ENCODE measurements around the gene PPP1R12B. TPM values are rescaled to one million over a fixed set of nuclear protein-coding genes. Genes with fewer than 3 reads are reported as not detected.
"Not testable (repeated sequence)": the region's sequence is repeated elsewhere in the genome, so short reads cannot be mapped to it uniquely, and the experiment has no call there.

Gene PPP1R12B
- total and polyA plus RNA-seq, 2 donors (not counting 1 experiment from before 2014, with no cell fraction given), result 13.4 to 21.7 TPM

GRCh38 chr1:202540014-202540413 is 191.5 kb downstream of the PPP1R12B start:
- H4K20me1 ChIP-seq (ENCODE audit: control insufficient read depth, extremely low read depth, insufficient read depth, low read length), result no peaks in the 10 kb centered on the region
- H3K36me3 ChIP-seq (ENCODE audit: control insufficient read depth, insufficient read depth, low read length), result no peaks in the 10 kb centered on the region
- TF ChIP-seq EZH2 (IDR thresholded peaks at IDR 0.05; ENCODE audit: low read length, missing control alignments), result no peak
- TF ChIP-seq CTCF (conservative IDR thresholded peaks at IDR 0.05 in 1 of 2, IDR thresholded peaks at IDR 0.05 in 1 of 2; ENCODE audit: low read depth in 1 of 2, low read length in 2 of 2), result no peak
- H2AFZ ChIP-seq (ENCODE audit: low read length), result no peak overlapping the region
- DNase-seq (ENCODE audit: low read depth in 2 of 2), result peak in 1 of 2 donors; percentile 29
- no peaks in the 10 kb centered on the region for H3K79me2 ChIP-seq (ENCODE audit: control insufficient read depth, insufficient read depth, low read length)
- peak overlapping the region; percentile 65 for H3K9ac ChIP-seq (ENCODE audit: insufficient read depth, low read length)
- peak overlapping the region; percentile 94 for H3K4me2 ChIP-seq (ENCODE audit: extremely low read depth, insufficient read depth, low read length)
- H3K27me3 ChIP-seq (ENCODE audit: control insufficient read depth, insufficient read depth, low read length), result no peaks in the 10 kb centered on the region
- H3K9me3 ChIP-seq (ENCODE audit: control insufficient read depth, insufficient read depth, low read depth, low read length), result no peaks in the 10 kb centered on the region
- H3K4me3 ChIP-seq (replicated peaks in 1 of 4; ENCODE audit: control extremely low read depth in 1 of 4, insufficient read depth in 1 of 4, low read depth in 3 of 4, low read length in 4 of 4), result peak overlapping the region; percentile 54 to 60 (median 58)
- H3K4me1 ChIP-seq (ENCODE audit: control insufficient read depth, extremely low read depth, insufficient read depth, low read length), result peaks cover 11% of the 10 kb centered on the region
- H3K27ac ChIP-seq (ENCODE audit: insufficient read depth, low read length), result peak overlapping the region; percentile 84

GRCh38 chr1:202540448-202540847 is 191.9 kb downstream of the PPP1R12B start:
- H3K4me3 ChIP-seq (replicated peaks in 1 of 4; ENCODE audit: control extremely low read depth in 1 of 4, insufficient read depth in 1 of 4, low read depth in 3 of 4, low read length in 4 of 4), result peak overlapping the region in 3 of 4 experiments; percentile 54 to 60 (median 57)
- no peak for DNase-seq (ENCODE audit: low read depth in 2 of 2)
- H3K27ac ChIP-seq (ENCODE audit: insufficient read depth, low read length), result peak overlapping the region; percentile 84
- no peaks in the 10 kb centered on the region for H3K79me2 ChIP-seq (ENCODE audit: control insufficient read depth, insufficient read depth, low read length)
- no peak overlapping the region for H3K9ac ChIP-seq (ENCODE audit: insufficient read depth, low read length)
- H3K27me3 ChIP-seq (ENCODE audit: control insufficient read depth, insufficient read depth, low read length), result no peaks in the 10 kb centered on the region
- peaks cover 11% of the 10 kb centered on the region for H3K4me1 ChIP-seq (ENCODE audit: control insufficient read depth, extremely low read depth, insufficient read depth, low read length)
- no peaks in the 10 kb centered on the region for H4K20me1 ChIP-seq (ENCODE audit: control insufficient read depth, extremely low read depth, insufficient read depth, low read length)
- H3K9me3 ChIP-seq (ENCODE audit: control insufficient read depth, insufficient read depth, low read depth, low read length), result no peaks in the 10 kb centered on the region
- H3K4me2 ChIP-seq (ENCODE audit: extremely low read depth, insufficient read depth, low read length), result peak overlapping the region; percentile 94
- TF ChIP-seq CTCF (conservative IDR thresholded peaks at IDR 0.05 in 1 of 2, IDR thresholded peaks at IDR 0.05 in 1 of 2; ENCODE audit: low read depth in 1 of 2, low read length in 2 of 2) (no peak), EZH2 (IDR thresholded peaks at IDR 0.05; ENCODE audit: low read length, missing control alignments) (no peak)
- no peaks in the 10 kb centered on the region for H3K36me3 ChIP-seq (ENCODE audit: control insufficient read depth, insufficient read depth, low read length)
- H2AFZ ChIP-seq (ENCODE audit: low read length), result no peak overlapping the region

- peak overlapping the region; percentile 84 for H3K27ac ChIP-seq (ENCODE audit: insufficient read depth, low read length)
- not testable (repeated sequence) for DNase-seq (ENCODE audit: low read depth in 2 of 2); H4K20me1 ChIP-seq (ENCODE audit: control insufficient read depth, extremely low read depth, insufficient read depth, low read length); H3K9me3 ChIP-seq (ENCODE audit: control insufficient read depth, insufficient read depth, low read depth, low read length); H3K27me3 ChIP-seq (ENCODE audit: control insufficient read depth, insufficient read depth, low read length); H3K36me3 ChIP-seq (ENCODE audit: control insufficient read depth, insufficient read depth, low read length); H3K9ac ChIP-seq (ENCODE audit: insufficient read depth, low read length); H3K79me2 ChIP-seq (ENCODE audit: control insufficient read depth, insufficient read depth, low read length); H2AFZ ChIP-seq (ENCODE audit: low read length)
- H3K4me2 ChIP-seq (ENCODE audit: extremely low read depth, insufficient read depth, low read length), result peak overlapping the region; percentile 94
- H3K4me3 ChIP-seq (replicated peaks in 1 of 4; ENCODE audit: control extremely low read depth in 1 of 4, insufficient read depth in 1 of 4, low read depth in 3 of 4, low read length in 4 of 4), result peak overlapping the region in 3 of 4 experiments; percentile 54 to 60 (median 57)
- H3K4me1 ChIP-seq (ENCODE audit: control insufficient read depth, extremely low read depth, insufficient read depth, low read length), result peaks cover 11% of the 10 kb centered on the region
These were observed 192.4 kb downstream of the PPP1R12B start for GRCh38 chr1:202540858-202541257.

- DNase-seq (ENCODE audit: low read depth in 2 of 2); H3K9ac ChIP-seq (ENCODE audit: insufficient read depth, low read length); H3K79me2 ChIP-seq (ENCODE audit: control insufficient read depth, insufficient read depth, low read length); H3K36me3 ChIP-seq (ENCODE audit: control insufficient read depth, insufficient read depth, low read length); H3K9me3 ChIP-seq (ENCODE audit: control insufficient read depth, insufficient read depth, low read depth, low read length); H3K27ac ChIP-seq (ENCODE audit: insufficient read depth, low read length); H2AFZ ChIP-seq (ENCODE audit: low read length); H4K20me1 ChIP-seq (ENCODE audit: control insufficient read depth, extremely low read depth, insufficient read depth, low read length); H3K27me3 ChIP-seq (ENCODE audit: control insufficient read depth, insufficient read depth, low read length); H3K4me2 ChIP-seq (ENCODE audit: extremely low read depth, insufficient read depth, low read length): not testable (repeated sequence)
- H3K4me1 ChIP-seq (ENCODE audit: control insufficient read depth, extremely low read depth, insufficient read depth, low read length), result peaks cover 11% of the 10 kb centered on the region
- peak overlapping the region in 1 of 4 experiments; percentile 57 for H3K4me3 ChIP-seq (replicated peaks in 1 of 4; ENCODE audit: control extremely low read depth in 1 of 4, insufficient read depth in 1 of 4, low read depth in 3 of 4, low read length in 4 of 4)
These were observed 193.9 kb downstream of the PPP1R12B start for GRCh38 chr1:202542415-202542814.

- H2AFZ ChIP-seq (ENCODE audit: low read length); H3K27me3 ChIP-seq (ENCODE audit: control insufficient read depth, insufficient read depth, low read length); H3K9me3 ChIP-seq (ENCODE audit: control insufficient read depth, insufficient read depth, low read depth, low read length); H3K9ac ChIP-seq (ENCODE audit: insufficient read depth, low read length); H3K36me3 ChIP-seq (ENCODE audit: control insufficient read depth, insufficient read depth, low read length); H3K79me2 ChIP-seq (ENCODE audit: control insufficient read depth, insufficient read depth, low read length); H4K20me1 ChIP-seq (ENCODE audit: control insufficient read depth, extremely low read depth, insufficient read depth, low read length); H3K27ac ChIP-seq (ENCODE audit: insufficient read depth, low read length): not testable (repeated sequence)
- H3K4me2 ChIP-seq (ENCODE audit: extremely low read depth, insufficient read depth, low read length), result peak overlapping the region; percentile 56
- H3K4me1 ChIP-seq (ENCODE audit: control insufficient read depth, extremely low read depth, insufficient read depth, low read length), result peaks cover 11% of the 10 kb centered on the region
- peak overlapping the region in 1 of 4 experiments; percentile 20 for H3K4me3 ChIP-seq (replicated peaks in 1 of 4; ENCODE audit: control extremely low read depth in 1 of 4, insufficient read depth in 1 of 4, low read depth in 3 of 4, low read length in 4 of 4)
- DNase-seq (ENCODE audit: low read depth in 2 of 2), result peak in 1 of 2 donors; percentile 38
These were observed 195.0 kb downstream of the PPP1R12B start for GRCh38 chr1:202543537-202543936.
